NCI-H345 treated with DMSO at 0.1 percent for 48 hours (cell line): ENCODE measurements around the gene CCDC69.
"Not testable (repeated sequence)": the region's sequence is repeated elsewhere in the genome, so short reads cannot be mapped to it uniquely, and the experiment has no call there.

Experiments used
- DNase-seq: peaks from one replicate; lab custom pipeline; 2025; ENCODE audit not compliant: unreplicated experiment; lab: John Stamatoyannopoulos, UW

The CCDC69 gene

GRCh38 chr5:151245680-151246219, 21.9 kb upstream of the CCDC69 start:
- no peak for DNase-seq

- no peak for DNase-seq
Observed at GRCh38 chr5:151244206-151244605, 20.3 kb upstream of the CCDC69 start.

GRCh38 chr5:151243564-151243963, 19.7 kb upstream of the CCDC69 start:
- no peak for DNase-seq

- no peak for DNase-seq
Observed at GRCh38 chr5:151243127-151243526, 19.2 kb upstream of the CCDC69 start.

GRCh38 chr5:151240924-151241635, 17.2 kb upstream of the CCDC69 start:
- no peak for DNase-seq

GRCh38 chr5:151240268-151240835, 16.5 kb upstream of the CCDC69 start:
- DNase-seq: not testable (repeated sequence)

GRCh38 chr5:151239237-151239861, 15.5 kb upstream of the CCDC69 start:
- DNase-seq: no peak

- no peak for DNase-seq
Observed at GRCh38 chr5:151238303-151238741, 14.4 kb upstream of the CCDC69 start.

- no peak for DNase-seq
Observed at GRCh38 chr5:151237685-151238084, 13.8 kb upstream of the CCDC69 start.

- no peak for DNase-seq
Observed at GRCh38 chr5:151236888-151237287, 13.0 kb upstream of the CCDC69 start.

GRCh38 chr5:151235239-151235571, 11.3 kb upstream of the CCDC69 start:
- DNase-seq: not testable (repeated sequence)

GRCh38 chr5:151234476-151235238, 10.8 kb upstream of the CCDC69 start:
- DNase-seq: no peak

GRCh38 chr5:151233616-151234085, 9.8 kb upstream of the CCDC69 start:
- no peak for DNase-seq

- no peak for DNase-seq
Observed at GRCh38 chr5:151231359-151231758, 7.5 kb upstream of the CCDC69 start.

GRCh38 chr5:151230048-151230680, 6.3 kb upstream of the CCDC69 start:
- no peak for DNase-seq

GRCh38 chr5:151228986-151229385, 5.1 kb upstream of the CCDC69 start:
- no peak for DNase-seq

- DNase-seq: no peak
Observed at GRCh38 chr5:151227918-151228447, 4.1 kb upstream of the CCDC69 start.

- no peak for DNase-seq
Observed at GRCh38 chr5:151225475-151225874, 1.6 kb upstream of the CCDC69 start.

GRCh38 chr5:151225071-151225470, 1.2 kb upstream of the CCDC69 start:
- DNase-seq: no peak

GRCh38 chr5:151224372-151224771, 480 bp upstream of the CCDC69 start:
- no peak for DNase-seq
